Ectodermal cell (in vitro differentiated cells): ENCODE results near the gene ZFYVE21.

Source experiments
- H3K27ac ChIP-seq: 2 replicates; pipeline ENCODE4 v1.7.0; 2013; ENCODE audit warnings: mild to moderate bottlenecking, low read depth, low read length; ENCODE audit not compliant: insufficient read depth, poor library complexity, severe bottlenecking
- H3K27me3 ChIP-seq: 2 replicates; pipeline ENCODE4 v1.7.0; 2013; ENCODE audit warnings: mild to moderate bottlenecking, low read length; ENCODE audit not compliant: insufficient read depth, control insufficient read depth, poor library complexity, severe bottlenecking
- H3K36me3 ChIP-seq: one replicate; pipeline ENCODE4 v1.7.0; 2013; ENCODE audit warnings: low read length; ENCODE audit not compliant: control insufficient read depth, insufficient read depth
- H3K4me1 ChIP-seq: one replicate; pipeline ENCODE4 v1.7.0; 2013; ENCODE audit warnings: low read length; ENCODE audit not compliant: control insufficient read depth, insufficient read depth
- H3K4me3 ChIP-seq: 2 replicates; pipeline ENCODE4 v1.7.0; 2013; ENCODE audit warnings: low read depth, low read length, control low read depth; ENCODE audit not compliant: insufficient read depth
- H3K9me3 ChIP-seq: 2 replicates; pipeline ENCODE4 v1.7.0; 2013; ENCODE audit warnings: mild to moderate bottlenecking, low read length, moderate library complexity; ENCODE audit not compliant: control insufficient read depth
- WGBS, 2 experiments: methylation state at CpG; one replicate each; pipeline ENCODE4 v1.1.7; 2013; ENCODE audit warnings: missing lambda C conversion rate in 2 of 2; 5-methylcytosine and 5-hydroxymethylcytosine counted together

ZFYVE21 gene

DNA sequence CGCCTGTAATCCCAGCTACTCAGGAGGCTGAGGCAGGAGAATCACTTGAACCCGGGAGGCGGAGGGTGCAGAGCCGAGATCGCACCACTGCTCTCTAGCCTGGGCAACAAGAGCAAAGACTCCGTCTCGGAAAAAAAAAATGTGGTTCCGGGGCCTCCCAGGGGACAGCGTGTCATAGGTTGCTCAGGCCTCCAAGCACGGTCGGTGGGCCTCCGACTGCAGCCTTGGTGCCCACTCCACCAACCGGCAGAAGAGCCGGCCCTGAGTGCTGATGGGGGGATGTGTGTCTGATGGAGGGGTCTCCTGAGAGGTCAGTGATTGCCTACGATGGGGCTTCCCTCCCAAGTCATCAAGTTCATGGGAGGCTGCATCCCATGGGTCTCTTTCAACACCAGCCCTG lies 15.9 kb downstream of the ZFYVE21 start:
- Histone ChIP-seq H3K27me3 (no peaks in the 10 kb centered on the region), H3K9me3 (no peaks in the 10 kb centered on the region), H3K4me1 (peaks cover 7% of the 10 kb centered on the region), H3K4me3 (no peak overlapping the region), H3K27ac (no peak overlapping the region), H3K36me3 (peaks cover 9% of the 10 kb centered on the region)
- 94 to 95% methylated on average over 15 of the region's 15 CpGs for WGBS, 2 experiments

DNA sequence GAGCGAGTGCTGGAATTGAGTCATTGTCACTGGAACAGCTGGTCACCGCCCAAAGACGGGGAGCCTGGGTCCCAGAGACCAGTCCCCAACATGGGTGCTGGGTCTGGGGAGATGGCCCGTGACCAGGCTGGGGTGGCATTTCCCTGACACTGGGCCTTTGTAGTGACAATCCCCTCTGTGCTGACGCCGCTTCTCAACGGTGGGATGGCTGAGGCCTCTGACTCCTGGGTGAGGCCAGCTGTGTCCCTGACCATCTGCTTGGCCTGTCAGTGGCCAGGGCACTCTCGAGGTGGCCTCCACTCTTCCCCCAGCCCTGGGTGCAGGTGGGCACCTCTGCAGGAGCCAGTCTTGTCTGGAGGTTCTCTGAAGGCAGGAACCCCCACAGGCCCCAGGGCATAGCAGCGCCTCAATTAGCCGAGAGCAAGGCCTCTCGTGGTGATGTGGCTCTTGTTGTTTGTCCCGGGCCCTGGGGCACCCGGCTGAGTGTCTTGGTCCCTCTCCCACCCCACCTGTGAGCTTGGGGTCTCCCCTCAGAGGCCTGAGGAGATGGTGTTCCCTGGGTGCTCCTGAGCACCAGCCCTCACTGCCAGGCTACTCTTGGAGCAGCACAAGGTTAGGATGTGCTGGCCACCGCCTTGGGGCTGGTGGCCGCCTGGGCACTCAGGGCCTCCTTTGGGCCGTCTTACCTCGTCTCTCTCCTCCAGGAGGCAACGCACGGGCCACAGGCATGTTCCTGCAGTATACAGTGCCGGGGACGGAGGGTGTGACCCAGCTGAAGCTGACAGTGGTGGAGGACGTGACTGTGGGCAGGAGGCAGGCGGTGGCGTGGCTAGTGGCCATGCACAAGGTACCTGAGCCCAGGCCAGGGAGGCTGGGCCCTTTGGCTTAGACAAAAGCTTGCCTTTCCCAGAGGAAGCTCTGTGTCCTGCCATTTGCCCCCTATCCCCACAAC lies 16.6 kb downstream of the ZFYVE21 start:
- Histone ChIP-seq H3K9me3 (no peaks in the 10 kb centered on the region), H3K4me3 (no peak overlapping the region), H3K4me1 (peaks cover 7% of the 10 kb centered on the region), H3K27ac (no peak overlapping the region), H3K27me3 (no peaks in the 10 kb centered on the region), H3K36me3 (peaks cover 9% of the 10 kb centered on the region)
- 94% methylated on average over 24 of the region's 24 CpGs for WGBS, 2 experiments

DNA sequence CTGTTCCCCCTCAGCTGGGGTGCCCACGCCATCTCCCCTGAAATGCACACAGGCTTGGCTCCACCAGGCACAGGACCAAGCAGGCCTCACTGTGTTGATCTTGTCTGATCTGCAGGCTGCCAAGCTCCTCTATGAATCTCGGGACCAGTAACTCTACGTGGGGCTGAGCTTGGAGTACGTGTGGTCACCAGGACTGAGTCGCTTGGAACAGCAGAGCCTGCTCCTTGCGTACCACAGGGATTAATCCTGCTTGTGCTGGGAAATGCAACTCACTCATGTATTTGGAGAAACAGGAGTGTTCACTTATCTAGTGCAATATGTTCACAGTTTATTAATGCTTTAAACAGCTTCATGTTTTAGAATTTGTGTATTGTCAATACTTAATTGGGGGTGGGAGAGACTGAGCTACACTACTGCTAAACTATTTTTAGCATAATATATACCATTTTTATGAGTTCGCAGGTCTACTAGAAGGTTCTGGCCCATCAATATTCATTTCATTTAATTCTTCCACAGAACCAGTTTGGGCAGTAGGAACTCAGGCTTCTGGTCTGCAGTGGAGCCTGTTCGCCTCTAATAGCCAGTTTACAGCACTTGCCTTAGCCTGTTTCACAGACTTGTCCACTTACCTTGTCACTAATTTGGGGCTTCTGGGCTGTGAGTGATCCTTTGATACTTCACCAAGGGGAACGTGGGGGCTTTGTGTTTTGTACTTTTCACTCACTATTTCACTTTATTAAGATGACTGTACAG lies 17.4 kb downstream of the ZFYVE21 start:
- peaks cover 9% of the 10 kb centered on the region for H3K36me3 ChIP-seq
- H3K27ac ChIP-seq: no peak overlapping the region
- WGBS, 2 experiments: 95 to 96% methylated on average over 8 to 9 of the region's 9 CpGs
- H3K4me1 ChIP-seq: peaks cover 7% of the 10 kb centered on the region
- no peaks in the 10 kb centered on the region for H3K9me3 ChIP-seq
- H3K4me3 ChIP-seq: no peak overlapping the region
- H3K27me3 ChIP-seq: no peaks in the 10 kb centered on the region

DNA sequence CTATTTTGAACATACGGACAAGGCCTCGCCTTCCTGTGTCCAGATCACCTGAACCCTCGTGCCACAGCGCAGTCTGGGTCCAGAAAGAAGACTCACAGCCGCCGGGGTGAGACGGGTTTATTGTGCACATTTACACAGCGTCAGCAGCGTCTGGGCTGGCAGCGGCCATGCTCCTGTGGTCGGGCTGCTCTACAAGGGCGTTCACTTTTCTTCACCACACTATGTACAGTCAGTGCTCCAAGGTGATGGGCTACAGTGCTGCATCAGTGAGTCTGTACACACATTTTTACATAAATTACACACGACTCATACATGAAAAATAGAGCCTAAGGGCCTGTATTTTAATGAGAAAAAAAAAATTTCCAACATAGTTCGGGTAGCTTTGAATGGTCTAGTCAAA lies 18.0 kb downstream of the ZFYVE21 start:
- no peak overlapping the region for H3K27ac ChIP-seq
- H3K9me3 ChIP-seq: no peaks in the 10 kb centered on the region
- H3K36me3 ChIP-seq: peaks cover 9% of the 10 kb centered on the region
- peaks cover 7% of the 10 kb centered on the region for H3K4me1 ChIP-seq
- H3K4me3 ChIP-seq: no peak overlapping the region
- 96% methylated on average over 13 to 14 of the region's 14 CpGs for WGBS, 2 experiments
- H3K27me3 ChIP-seq: no peaks in the 10 kb centered on the region

DNA sequence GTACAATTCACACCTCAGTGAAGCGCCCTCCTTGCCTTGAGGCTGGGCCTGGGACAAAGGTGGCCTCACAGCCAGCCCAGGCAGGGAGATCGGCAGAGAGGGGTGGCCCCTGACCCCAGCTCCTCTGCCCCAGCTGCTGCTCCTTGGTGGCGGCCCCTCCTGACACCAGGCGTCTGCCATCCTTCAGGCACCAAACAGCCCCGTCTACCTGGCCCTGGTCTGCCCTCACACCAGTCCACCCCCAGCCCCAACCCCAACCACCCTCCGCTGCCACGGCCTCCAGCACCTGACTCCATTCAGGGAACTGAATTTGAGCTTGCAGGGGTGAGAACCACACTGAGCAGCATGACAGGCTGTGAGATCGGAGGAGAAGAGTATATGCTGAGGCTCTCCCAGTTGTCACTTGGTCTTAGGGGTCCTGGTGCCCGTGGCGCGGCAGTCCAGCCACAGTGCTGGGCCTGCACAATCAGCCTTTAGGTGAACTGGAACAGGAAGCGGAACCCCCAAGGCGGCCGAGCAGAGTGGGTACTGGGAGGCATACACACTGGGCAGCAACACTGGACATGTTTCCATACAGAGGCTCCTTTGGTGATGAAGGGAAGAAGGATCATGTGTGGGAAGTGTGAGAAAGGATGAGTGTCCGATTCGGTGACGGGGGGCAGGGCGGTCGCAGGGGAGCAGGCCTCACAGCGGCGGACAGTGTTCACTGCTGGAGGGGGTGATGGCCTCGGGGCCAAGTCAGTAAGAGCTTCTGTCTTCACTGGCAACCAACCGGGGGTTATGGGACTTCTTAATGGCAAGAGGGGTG lies 18.7 kb downstream of the ZFYVE21 start:
- Histone ChIP-seq H3K4me3 (no peak overlapping the region), H3K4me1 (peaks cover 7% of the 10 kb centered on the region), H3K27ac (no peak overlapping the region), H3K9me3 (no peaks in the 10 kb centered on the region), H3K36me3 (peaks cover 9% of the 10 kb centered on the region), H3K27me3 (no peaks in the 10 kb centered on the region)
- 95 to 96% methylated on average over 23 of the region's 23 CpGs for WGBS, 2 experiments

DNA sequence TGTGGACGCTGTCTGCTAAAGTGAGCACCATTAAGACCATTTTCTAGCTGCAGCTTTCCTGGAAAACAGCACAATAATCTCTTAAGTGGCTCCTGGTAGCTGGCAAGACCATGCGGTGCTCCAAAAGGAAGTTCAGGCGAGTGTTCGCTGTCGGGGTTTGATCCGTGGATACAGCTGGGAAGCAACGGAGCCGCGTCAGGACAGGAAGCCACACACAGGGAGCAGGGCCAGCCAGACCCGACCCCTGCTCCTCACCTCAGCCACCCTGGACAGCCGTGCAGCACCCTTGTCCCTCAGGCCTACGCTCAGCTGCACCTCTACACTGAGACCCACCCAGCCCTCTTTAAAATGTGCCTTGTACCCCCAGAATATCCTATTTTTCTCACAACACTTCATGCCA lies 19.4 kb downstream of the ZFYVE21 start:
- Histone ChIP-seq H3K27me3 (no peaks in the 10 kb centered on the region), H3K9me3 (no peaks in the 10 kb centered on the region), H3K4me3 (no peak overlapping the region), H3K4me1 (peaks cover 7% of the 10 kb centered on the region), H3K27ac (no peak overlapping the region), H3K36me3 (peaks cover 6% of the 10 kb centered on the region)
- WGBS, 2 experiments: 91 to 92% methylated on average over 12 of the region's 12 CpGs

DNA sequence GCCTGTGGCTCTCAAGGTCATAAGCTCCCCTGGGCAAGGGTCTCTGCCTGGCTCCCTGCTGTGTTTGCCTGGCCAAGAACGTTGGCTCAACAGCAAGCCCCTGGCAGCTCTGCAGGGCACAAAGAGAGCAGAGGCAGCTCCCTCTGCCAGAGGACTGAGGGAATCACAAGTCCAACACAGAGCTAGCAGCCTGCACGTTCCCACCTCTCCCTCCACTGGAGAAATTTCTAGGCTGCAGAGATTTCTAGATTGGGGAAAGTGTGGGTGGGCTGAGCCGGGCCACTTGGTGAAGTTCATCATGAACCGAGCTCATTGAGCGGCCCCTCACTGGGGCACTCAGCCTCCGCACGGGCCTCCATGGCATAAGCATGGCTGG lies 19.8 kb downstream of the ZFYVE21 start:
- 83 to 85% methylated on average over 7 of the region's 7 CpGs for WGBS, 2 experiments
- Histone ChIP-seq H3K27ac (no peak overlapping the region), H3K9me3 (no peaks in the 10 kb centered on the region), H3K4me1 (peaks cover 7% of the 10 kb centered on the region), H3K36me3 (peaks cover 4% of the 10 kb centered on the region), H3K4me3 (no peak overlapping the region), H3K27me3 (no peaks in the 10 kb centered on the region)

DNA sequence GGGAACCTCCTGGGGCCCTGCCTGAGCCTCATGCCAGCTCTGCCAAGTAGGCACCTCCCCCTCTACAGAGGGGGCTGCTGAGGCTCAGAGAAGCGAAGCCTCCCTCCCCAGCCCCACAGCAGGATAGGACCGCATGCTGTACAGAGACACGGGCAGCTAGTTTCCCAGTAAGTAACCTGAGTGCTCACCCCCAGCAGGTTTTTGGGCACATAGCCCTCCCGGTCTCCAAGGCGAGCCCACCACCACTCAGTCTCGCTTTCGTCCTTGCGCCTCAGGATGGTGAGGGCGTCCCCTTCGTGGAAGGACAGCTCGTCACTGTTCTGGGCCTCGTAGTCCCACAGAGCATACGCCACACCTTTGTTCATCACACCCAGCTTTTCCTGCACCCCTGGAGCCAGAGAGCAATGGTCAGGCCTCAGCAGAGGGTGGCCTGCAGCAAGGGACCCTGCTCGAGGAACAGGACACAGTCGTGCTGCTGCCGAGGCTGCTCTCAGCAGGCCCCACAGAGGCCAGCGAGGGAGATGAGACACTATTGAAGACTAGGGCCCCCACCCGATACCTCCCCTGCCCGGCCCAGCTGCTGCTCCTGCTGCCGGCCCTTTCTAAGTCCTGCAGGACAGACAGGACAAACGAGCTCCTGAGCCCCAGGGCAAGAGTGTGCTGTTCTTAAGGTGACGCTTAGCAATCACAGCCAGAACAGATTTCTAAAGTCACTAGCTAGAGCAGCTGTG lies 20.4 kb downstream of the ZFYVE21 start:
- Histone ChIP-seq H3K9me3 (no peaks in the 10 kb centered on the region), H3K4me3 (no peak overlapping the region), H3K27me3 (no peaks in the 10 kb centered on the region), H3K4me1 (peaks cover 7% of the 10 kb centered on the region), H3K27ac (no peak overlapping the region), H3K36me3 (peaks cover 4% of the 10 kb centered on the region)
- WGBS, 2 experiments: 82 to 84% methylated on average over 22 of the region's 22 CpGs

DNA sequence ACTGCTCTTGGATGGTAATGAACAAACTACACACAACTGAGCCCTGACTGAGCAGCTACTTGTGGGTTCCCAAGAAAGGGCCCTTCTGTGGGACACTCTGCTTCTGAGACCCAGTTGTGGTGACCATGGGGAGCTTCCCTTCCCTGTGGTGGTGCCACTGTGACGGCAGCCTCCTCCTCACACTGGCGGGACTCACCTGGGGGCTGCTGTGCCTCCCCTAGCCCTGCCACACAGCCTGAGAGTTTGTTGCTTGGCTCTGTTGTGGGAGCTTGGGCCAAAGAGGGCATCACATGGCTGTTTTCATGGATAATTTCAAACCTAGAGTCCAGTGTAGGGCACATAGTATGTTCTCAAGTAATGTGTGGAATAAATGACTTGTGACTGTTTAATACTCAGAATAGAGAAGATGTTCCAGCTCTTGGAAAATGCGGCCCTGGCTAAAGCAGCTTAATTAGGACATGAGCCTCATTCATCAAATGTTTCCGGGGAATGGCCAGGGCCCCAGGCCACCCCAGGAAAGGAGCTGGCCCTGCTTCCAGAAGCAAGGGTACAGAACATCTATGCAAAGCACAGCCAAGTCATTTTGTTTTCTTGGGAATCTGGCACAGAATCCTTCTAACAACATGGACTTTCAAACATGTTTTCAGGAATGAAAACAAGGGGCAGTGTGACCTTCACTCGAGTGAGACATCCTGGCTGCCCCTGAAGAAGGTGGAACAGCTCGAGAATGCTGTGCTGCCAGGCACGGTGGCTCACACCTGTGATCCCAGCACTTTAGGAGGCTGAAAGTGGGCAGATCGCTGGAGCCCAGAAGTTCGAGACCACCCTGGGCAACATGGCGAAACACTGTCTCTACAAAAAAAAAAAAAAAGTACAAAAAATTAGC lies 21.2 kb downstream of the ZFYVE21 start:
- Histone ChIP-seq H3K27ac (no peak overlapping the region), H3K4me3 (no peak overlapping the region)

More for the DNA sequence above, 21.2 kb downstream of the ZFYVE21 start:
- H3K36me3 ChIP-seq: peaks cover 4% of the 10 kb centered on the region
- H3K4me1 ChIP-seq: peaks cover 7% of the 10 kb centered on the region
- no peaks in the 10 kb centered on the region for H3K27me3 ChIP-seq
- H3K9me3 ChIP-seq: no peaks in the 10 kb centered on the region
- WGBS, 2 experiments: 88 to 94% methylated on average over 10 of the region's 10 CpGs
